Endothelial cell of umbilical vein (primary cell): ENCODE measurements around the gene ERGIC1. TPM values are rescaled to one million over a fixed set of nuclear protein-coding genes. Genes with fewer than 3 reads are reported as not detected.

ENCODE experiments used
- BruUV-seq: library from RNA; stranded (reverse); fragments of 400-500 nt; replicated peaks from 2 replicates; lab custom pipeline; 2021; lab: Mats Ljungman, UMichigan
- CTCF ChIA-PET: fragments of 300-600, 350-600 bp; sonication (Branson Sonifier 250); formaldehyde crosslinking; loops from one replicate; lab custom pipeline; 2021; ENCODE audit warnings: antibody characterized with exemption, inconsistent platforms; lab: Charles Lee
- POLR2A ChIA-PET: fragments of 300-600, 350-600 bp; sonication (Branson Sonifier 250); formaldehyde crosslinking; loops from one replicate; lab custom pipeline; 2021; ENCODE audit warnings: antibody characterized with exemption, inconsistent platforms; lab: Charles Lee
- DNase-seq: peaks from one replicate; pipeline ENCODE4 v3.0.0-alpha.2; 2011; ENCODE audit warnings: low read depth, low spot score
- FAIRE-seq: peaks from 2 replicates; lab custom pipeline; 2011; peaks lifted over from hg19 to GRCh38; lab: Jason Lieb, UNC
- H2AFZ ChIP-seq: 2 replicates; pipeline ENCODE4 v1.6.0; 2012; ENCODE audit warnings: low read depth, low read length, control low read depth, inconsistent platforms
- H3K27ac ChIP-seq: 2 replicates; pipeline ENCODE4 v1.5.1; 2011; ENCODE audit warnings: low read depth, mild to moderate bottlenecking, control low read depth, low read length, moderate library complexity; ENCODE audit not compliant: insufficient read depth
- H3K27me3 ChIP-seq, 2 experiments: 2 replicates each; pipeline versions ENCODE4 v1.6.0 to v1.6.1; 2011; ENCODE audit warnings: low read length in 2 of 2, mixed read lengths in 1 of 2; ENCODE audit not compliant: control insufficient read depth in 2 of 2, insufficient read depth in 2 of 2
- H3K36me3 ChIP-seq, 2 experiments: 2 replicates in 1 of 2; 3 replicates in 1 of 2; pipeline ENCODE4 v1.5.1; 2011; ENCODE audit warnings: low read length in 2 of 2, mild to moderate bottlenecking in 1 of 2, moderate library complexity in 1 of 2; ENCODE audit not compliant: control insufficient read depth in 2 of 2, insufficient read depth in 2 of 2; ENCODE audit errors: extremely low read depth in 1 of 2
- H3K4me1 ChIP-seq: 3 replicates; pipeline ENCODE4 v1.5.1; 2011; ENCODE audit warnings: mild to moderate bottlenecking, low read length; ENCODE audit not compliant: control insufficient read depth, insufficient read depth; ENCODE audit errors: extremely low read depth
- H3K4me2 ChIP-seq: 2 replicates; pipeline ENCODE4 v1.6.1; 2011; ENCODE audit warnings: low read length, control low read depth, mixed read lengths; ENCODE audit not compliant: insufficient read depth
- H3K4me3 ChIP-seq, 3 experiments: fragments of 200-600 bp in 1 of 3; sonication (generic), shearing (Covaris generic) in 1 of 3; replicated peaks in 1 of 3; 2 replicates each; pipeline ENCODE4 v1.5.1; 2011 to 2016; ENCODE audit warnings: control low read depth in 3 of 3, low read length in 3 of 3, mild to moderate bottlenecking in 2 of 3, inconsistent platforms in 1 of 3, low read depth in 1 of 3, moderate library complexity in 1 of 3; ENCODE audit not compliant: insufficient read depth in 1 of 3
- H3K79me2 ChIP-seq: 2 replicates; pipeline ENCODE4 v1.6.0; 2012; ENCODE audit warnings: low read length, inconsistent platforms; ENCODE audit not compliant: control insufficient read depth, insufficient read depth
- H3K9ac ChIP-seq: replicated peaks from 2 replicates; pipeline ENCODE3; 2011; ENCODE audit warnings: low read length, control low read depth; ENCODE audit not compliant: insufficient read depth; ENCODE audit errors: extremely low read depth
- H3K9me1 ChIP-seq: replicated peaks from 3 replicates; pipeline ENCODE4 v1.6.0; 2011; ENCODE audit warnings: mild to moderate bottlenecking, low read length; ENCODE audit not compliant: control insufficient read depth, insufficient read depth; ENCODE audit errors: extremely low read depth
- H3K9me3 ChIP-seq: replicated peaks from 2 replicates; pipeline ENCODE4 v1.5.1; 2012; ENCODE audit warnings: low read length, inconsistent platforms; ENCODE audit not compliant: control insufficient read depth, insufficient read depth
- H4K20me1 ChIP-seq: replicated peaks from 2 replicates; pipeline ENCODE3; 2011; ENCODE audit warnings: mild to moderate bottlenecking, low read length; ENCODE audit not compliant: control insufficient read depth, insufficient read depth; ENCODE audit errors: extremely low read depth
- CTCF ChIP-seq, 2 donors: IDR thresholded peaks; 1 replicate in 1 of 2; 2 replicates in 1 of 2; pipeline ENCODE4 v1.5.1; 2011; ENCODE audit warnings: low read length in 2 of 2, mild to moderate bottlenecking in 2 of 2, moderate library complexity in 2 of 2, control low read depth in 1 of 2, inconsistent platforms in 1 of 2, low read depth in 1 of 2; ENCODE audit not compliant: insufficient read depth in 1 of 2; ENCODE audit errors: extremely low read depth in 1 of 2
- EZH2 ChIP-seq: IDR thresholded peaks from 2 replicates; pipeline ENCODE4 v1.6.1; 2012; ENCODE audit warnings: borderline replicate concordance, low read depth, mild to moderate bottlenecking, moderate library complexity, low read length, inconsistent platforms; ENCODE audit not compliant: severe bottlenecking
- FOS ChIP-seq: IDR thresholded peaks from 2 replicates; pipeline ENCODE4 v1.6.1; 2011; ENCODE audit warnings: mild to moderate bottlenecking, low read length, moderate library complexity, borderline replicate concordance; ENCODE audit not compliant: insufficient read depth
- GATA2 ChIP-seq: IDR thresholded peaks from 2 replicates; pipeline ENCODE4 v1.7.0; 2011; ENCODE audit warnings: low read depth, mild to moderate bottlenecking, moderate library complexity, mixed read lengths, low read length; ENCODE audit not compliant: insufficient read length, insufficient read depth
- JUN ChIP-seq: IDR thresholded peaks from 2 replicates; pipeline ENCODE4 v1.6.1; 2011; ENCODE audit warnings: borderline replicate concordance, low read depth; ENCODE audit not compliant: insufficient read length, insufficient read depth
- MAX ChIP-seq: IDR thresholded peaks from 2 replicates; pipeline ENCODE4 v1.6.1; 2011; ENCODE audit not compliant: insufficient read depth, insufficient read length
- MYC ChIP-seq: IDR thresholded peaks from one replicate; pipeline ENCODE4 v1.6.1; 2011; ENCODE audit warnings: mild to moderate bottlenecking, low read depth, low read length
- POLR2A ChIP-seq: IDR thresholded peaks from 2 replicates; pipeline ENCODE4 v1.6.1; 2012; ENCODE audit warnings: low read depth, mild to moderate bottlenecking, control low read depth, low read length
- POLR2AphosphoS5 ChIP-seq: IDR thresholded peaks from 2 replicates; pipeline ENCODE4 v1.6.1; 2012; ENCODE audit warnings: low read depth, mild to moderate bottlenecking, control low read depth, low read length, moderate library complexity; ENCODE audit not compliant: insufficient read depth
- dilution Hi-C: fragments of 300-500 bp; cut with MboI; formaldehyde crosslinking; loops from one replicate; pipeline ENCODE4 v1.15.0; 2019; ENCODE audit warnings: low sequenced_read_pairs; ENCODE audit not compliant: extremely low pct_ligation_motif_present
- intact Hi-C: fragments of 100-400 bp; cut with micrococcal nuclease; formaldehyde crosslinking; loops from one replicate; pipeline ENCODE4 v1.10.0; 2022
- polyA plus RNA-seq, 4 experiments: library from polyadenylated mRNA; depleted of rRNA in 3 of 4; stranded (reverse) in 3 of 4; unstranded in 1 of 4; fragments of >200 nt; gene quantifications; 2 replicates each; pipeline versions ENCODE4 v1.2.1 to v1.2.3, GENCODE V29; 2011 to 2012; ENCODE audit warnings: missing spikeins in 1 of 4
- total RNA-seq: library from RNA; stranded (reverse); gene quantifications from 2 replicates; pipeline ENCODE4 v1.2.3, GENCODE V29; 2021

ERGIC1 gene
- total and polyA plus RNA-seq, 2 donors (not counting 3 experiments of a cell fraction or from before 2014, with no cell fraction given), result 105 to 109 TPM

DNA sequence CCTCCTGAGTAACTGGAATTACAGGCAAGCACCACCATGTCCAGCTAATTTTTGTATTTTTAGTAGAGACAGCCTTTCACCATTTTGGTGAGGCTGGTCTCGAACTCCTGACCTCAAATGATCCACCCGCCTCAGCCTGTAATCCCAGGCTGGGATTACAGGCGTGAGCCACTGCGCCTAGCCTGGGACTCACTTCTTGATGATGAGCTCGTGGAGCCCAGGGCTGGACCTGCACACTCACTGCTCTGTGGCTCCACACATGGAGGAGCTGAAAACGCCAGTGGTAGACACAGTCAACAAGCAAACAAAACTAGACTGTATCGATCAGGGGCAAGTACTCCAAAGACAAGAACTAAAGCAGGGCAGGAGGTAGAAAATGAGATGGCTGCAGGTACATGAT is 65.4 kb downstream of the ERGIC1 start:
- BruUV-seq, result no TSS peak
- Histone ChIP-seq H3K27ac (no peak overlapping the region), H3K9ac (no peak overlapping the region)

More for the DNA sequence above, 65.4 kb downstream of the ERGIC1 start:
- no peak for FAIRE-seq
- Histone ChIP-seq H4K20me1 (no peaks in the 10 kb centered on the region), H3K4me1 (peaks cover 53% of the 10 kb centered on the region), H3K27me3 (no peaks in the 10 kb centered on the region), H3K4me3 (no peak overlapping the region), H3K4me2 (no peak overlapping the region), H3K79me2 (no peaks in the 10 kb centered on the region), H2AFZ (no peak overlapping the region), H3K36me3 (peaks cover 0 to 2% of the 10 kb centered on the region in 2 experiments), H3K9me3 (no peaks in the 10 kb centered on the region), H3K9me1 (no peaks in the 10 kb centered on the region)
- intact Hi-C loops, result no loop called here
- CTCF ChIA-PET, result interaction anchor here (1.0 to 4.6 kb wide), 4 partner anchors 12 to 185 kb away, joined by 5 to 31 read pairs (median 12); partner anchors contain the start of gene DUSP1
- dilution Hi-C loops, result no loop called here
- POLR2A ChIA-PET, result interaction anchor here (0.9 kb wide), 1 partner anchor 129 kb away, joined by 3 read pairs; no protein-coding TSS in a partner anchor
- no peak for DNase-seq
- TF ChIP-seq CTCF (IDR thresholded peaks at IDR 0.05; ENCODE audit: extremely low read depth in 1 of 2, insufficient read depth in 1 of 2, low read depth in 1 of 2, low read length in 2 of 2) (no peak), FOS (no peak), EZH2 (no peak), POLR2A (no peak), MYC (no peak), GATA2 (no peak), MAX (no peak), JUN (no peak), POLR2AphosphoS5 (no peak)
